ENCODE measurements around the gene HAUS3.

HAUS3 gene

GRCh38 chr4:2262145-2262943, 20.4 kb upstream of the HAUS3 start:
- Histone ChIP-seq H4K20me1 (ENCODE audit: insufficient read depth, low read length) (no peaks in the 10 kb centered on the region), H3K9me3 (replicated peaks; ENCODE audit: insufficient read depth, low read length) (no peaks in the 10 kb centered on the region), H3K4me2 (ENCODE audit: low read depth, low read length) (peak overlapping the region; percentile 99), H3K9me2 (replicated peaks; ENCODE audit: insufficient read depth, low read length) (no peaks in the 10 kb centered on the region), H3K27ac (ENCODE audit: low read length) (peak overlapping the region; percentile 62; the same call in 1 of the 2 replicates), H3F3A (ENCODE audit: insufficient read depth, low read length) (peaks cover 17% of the 10 kb centered on the region), H3K9ac (ENCODE audit: low read length) (peak overlapping the region; percentile 89), H3K27me3 (replicated peaks; ENCODE audit: insufficient read depth, low read length) (no peaks in the 10 kb centered on the region), H3K79me2 (ENCODE audit: low read length) (peaks cover 23% of the 10 kb centered on the region), H3K4me3 (ENCODE audit: low read length) (peak overlapping the region; percentile 74), H3K4me1 (ENCODE audit: low read length) (peaks cover 25% of the 10 kb centered on the region), H3K36me3 (replicated peaks; ENCODE audit: insufficient read depth, low read length) (no peaks in the 10 kb centered on the region), H2AFZ (ENCODE audit: low read length) (peak overlapping the region; percentile 96)
- peak; percentile 99 for DNase-seq
- TF ChIP-seq CTCF (IDR thresholded peaks at IDR 0.05; ENCODE audit: low read length) (no peak), EZH2 (optimal IDR thresholded peaks at IDR 0.05; ENCODE audit: low read depth, low read length) (no peak), EZH2phosphoT487 (IDR thresholded peaks at IDR 0.05; ENCODE audit: low read length) (no peak)

GRCh38 chr4:2261853-2262144, 19.9 kb upstream of the HAUS3 start, which contains the start of gene MXD4:
TSS of gene MXD4 (minus strand) at chr4:2262109. CDS start at chr4:2261980, 129 bp downstream.
- Histone ChIP-seq H3K9ac (ENCODE audit: low read length) (peak within 1 kb of the TSS; percentile 89), H4K20me1 (ENCODE audit: insufficient read depth, low read length) (no peaks in the 10 kb centered on the region), H3F3A (ENCODE audit: insufficient read depth, low read length) (peaks cover 17% of the 10 kb centered on the region), H3K9me3 (replicated peaks; ENCODE audit: insufficient read depth, low read length) (no peaks in the 10 kb centered on the region), H3K4me3 (ENCODE audit: low read length) (peak within 1 kb of the TSS; percentile 86), H3K79me2 (ENCODE audit: low read length) (peaks cover 23% of the 10 kb centered on the region), H3K27ac (ENCODE audit: low read length) (peak within 1 kb of the TSS; percentile 62; the same call in 1 of the 2 replicates), H3K4me2 (ENCODE audit: low read depth, low read length) (peak within 1 kb of the TSS; percentile 99), H3K9me2 (replicated peaks; ENCODE audit: insufficient read depth, low read length) (no peaks in the 10 kb centered on the region), H2AFZ (ENCODE audit: low read length) (peak within 1 kb of the TSS; percentile 96), H3K36me3 (replicated peaks; ENCODE audit: insufficient read depth, low read length) (no peaks in the 10 kb centered on the region), H3K4me1 (ENCODE audit: low read length) (peaks cover 25% of the 10 kb centered on the region), H3K27me3 (replicated peaks; ENCODE audit: insufficient read depth, low read length) (no peaks in the 10 kb centered on the region)
- no peak for TF ChIP-seq CTCF (IDR thresholded peaks at IDR 0.05; ENCODE audit: low read length)
- no peak for TF ChIP-seq EZH2phosphoT487 (IDR thresholded peaks at IDR 0.05; ENCODE audit: low read length)
- TF ChIP-seq EZH2 (optimal IDR thresholded peaks at IDR 0.05; ENCODE audit: low read depth, low read length): no peak
- DNase-seq: no peak

- Histone ChIP-seq H3K4me3 (ENCODE audit: low read length) (peak overlapping the region; percentile 86), H3K4me2 (ENCODE audit: low read depth, low read length) (peak overlapping the region; percentile 92), H3K27ac (ENCODE audit: low read length) (peak overlapping the region; percentile 29; the same call in 1 of the 2 replicates), H3K9me3 (replicated peaks; ENCODE audit: insufficient read depth, low read length) (no peaks in the 10 kb centered on the region), H3F3A (ENCODE audit: insufficient read depth, low read length) (peaks cover 17% of the 10 kb centered on the region), H2AFZ (ENCODE audit: low read length) (peak overlapping the region; percentile 70), H3K9me2 (replicated peaks; ENCODE audit: insufficient read depth, low read length) (no peaks in the 10 kb centered on the region), H3K36me3 (replicated peaks; ENCODE audit: insufficient read depth, low read length) (no peaks in the 10 kb centered on the region), H3K4me1 (ENCODE audit: low read length) (peaks cover 25% of the 10 kb centered on the region), H3K9ac (ENCODE audit: low read length) (peak overlapping the region; percentile 79), H3K79me2 (ENCODE audit: low read length) (peaks cover 23% of the 10 kb centered on the region), H4K20me1 (ENCODE audit: insufficient read depth, low read length) (no peaks in the 10 kb centered on the region), H3K27me3 (replicated peaks; ENCODE audit: insufficient read depth, low read length) (no peaks in the 10 kb centered on the region)
- TF ChIP-seq CTCF (IDR thresholded peaks at IDR 0.05; ENCODE audit: low read length) (no peak), EZH2 (optimal IDR thresholded peaks at IDR 0.05; ENCODE audit: low read depth, low read length) (no peak), EZH2phosphoT487 (IDR thresholded peaks at IDR 0.05; ENCODE audit: low read length) (no peak)
- peak; percentile 61 for DNase-seq
Observed at GRCh38 chr4:2261110-2261852, 19.4 kb upstream of the HAUS3 start.
